Activated T-cell treated with anti-CD3 and anti-CD28 coated beads for 48 hours (primary cell): ENCODE data around the gene SERINC1.
"Not testable (repeated sequence)": the region's sequence is repeated elsewhere in the genome, so short reads cannot be mapped to it uniquely, and the experiment has no call there.

Source experiments
- DNase-seq: peaks from one replicate; pipeline ENCODE4 v3.0.0-alpha.2; 2020; ENCODE audit warnings: low read depth

The SERINC1 gene

DNA sequence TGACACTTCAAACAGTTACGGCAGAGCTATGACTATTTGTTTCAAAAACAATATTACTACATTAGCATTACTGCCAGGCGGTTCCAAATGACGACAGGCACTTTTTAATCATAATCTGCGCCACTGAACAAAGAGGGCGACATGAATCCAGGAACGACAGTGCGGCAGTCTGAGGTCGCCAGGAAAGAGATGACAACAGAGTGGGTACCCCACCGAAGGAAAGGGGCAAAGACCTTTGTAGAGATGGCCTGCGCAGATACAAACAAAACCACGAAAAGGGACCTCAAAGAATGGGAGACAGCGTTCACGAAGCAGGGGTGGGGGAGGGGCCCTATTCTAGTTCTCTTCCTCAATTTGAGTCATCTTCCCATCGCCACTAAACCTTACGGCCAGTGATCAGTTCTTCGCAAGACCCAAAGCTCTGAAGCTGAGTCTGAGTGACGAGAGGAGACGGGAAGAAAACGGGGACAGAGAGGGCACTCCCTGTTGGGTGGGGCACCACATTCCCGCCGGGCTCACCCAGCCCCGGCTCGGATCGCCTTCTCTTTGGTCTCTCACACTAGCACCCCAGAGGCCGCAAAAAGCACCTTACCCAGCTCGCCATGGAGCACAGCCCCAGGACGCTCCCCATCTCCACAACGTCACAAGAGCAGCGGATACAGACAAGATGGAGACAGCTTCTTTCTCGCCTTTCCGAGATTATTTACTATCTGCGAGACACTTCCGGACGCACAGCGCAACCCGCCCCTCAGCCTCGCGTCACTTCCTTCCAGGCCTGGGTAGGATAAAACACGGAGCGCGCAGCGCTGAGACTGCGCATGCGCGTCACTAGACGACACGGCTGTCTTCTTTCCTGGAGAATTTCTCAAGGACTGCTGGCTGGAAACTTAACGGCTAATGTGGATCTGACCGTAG is at the start of gene SERINC1:
Gene SERINC1, minus strand, starts transcription at position 701 of the 915 bp plus-strand sequence. Its CDS starts 70 bp downstream, at position 631.
- peak; percentile 85 for DNase-seq

DNA sequence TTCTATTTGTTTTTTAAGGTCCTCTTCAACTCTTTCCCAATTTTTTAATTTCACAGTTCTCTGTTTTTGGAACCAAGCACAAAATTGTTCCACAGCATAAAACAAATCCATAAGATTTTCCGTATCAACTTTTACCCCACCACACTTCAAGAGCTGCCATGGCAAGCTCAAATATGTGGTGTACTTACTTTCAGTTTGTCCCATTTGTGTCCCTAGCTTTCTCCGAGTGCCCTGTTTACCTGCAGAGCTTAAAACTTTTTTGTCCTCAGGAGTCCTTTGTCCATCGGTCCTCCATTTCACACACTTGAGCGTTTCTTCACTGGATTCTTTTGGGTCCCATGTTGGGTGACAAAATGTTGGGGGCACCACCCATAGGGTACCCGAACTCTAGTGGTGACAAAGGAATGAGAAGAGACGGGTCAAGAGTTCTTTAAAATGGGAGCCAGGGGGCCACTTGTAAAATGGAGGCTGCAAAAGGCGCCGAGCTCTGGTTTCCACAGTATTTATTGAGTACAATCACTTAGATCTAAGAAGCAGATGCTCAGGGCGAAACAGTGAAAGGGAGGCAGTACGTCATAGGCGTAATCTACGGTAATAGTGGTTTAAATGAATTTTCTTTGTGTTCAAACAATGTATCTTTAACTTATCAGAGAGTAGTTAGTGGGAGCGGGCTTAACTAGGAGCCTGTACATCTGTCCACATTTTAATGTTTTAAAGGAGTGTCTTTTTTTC is 39.8 kb upstream of the SERINC1 start:
- no peak for DNase-seq

DNA sequence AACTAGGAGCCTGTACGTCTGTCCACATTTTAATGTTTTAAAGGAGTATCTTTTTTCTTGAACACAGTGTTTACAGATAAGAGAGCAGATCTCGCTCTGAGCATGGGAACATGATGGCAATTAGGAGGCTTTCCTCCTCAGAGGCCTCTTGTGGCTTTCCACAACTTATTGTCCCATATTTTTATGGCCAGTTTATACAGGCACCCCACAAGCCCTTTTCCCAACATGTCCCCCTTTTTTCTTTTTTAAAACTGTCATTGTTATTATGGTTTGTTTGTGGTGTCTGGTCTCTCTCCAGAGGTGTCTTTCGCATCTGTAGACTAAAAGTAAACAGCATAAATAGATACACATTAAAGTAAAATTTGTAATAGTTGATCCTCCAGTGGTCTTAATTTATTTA is 33.6 kb upstream of the SERINC1 start:
- not testable (repeated sequence) for DNase-seq

DNA sequence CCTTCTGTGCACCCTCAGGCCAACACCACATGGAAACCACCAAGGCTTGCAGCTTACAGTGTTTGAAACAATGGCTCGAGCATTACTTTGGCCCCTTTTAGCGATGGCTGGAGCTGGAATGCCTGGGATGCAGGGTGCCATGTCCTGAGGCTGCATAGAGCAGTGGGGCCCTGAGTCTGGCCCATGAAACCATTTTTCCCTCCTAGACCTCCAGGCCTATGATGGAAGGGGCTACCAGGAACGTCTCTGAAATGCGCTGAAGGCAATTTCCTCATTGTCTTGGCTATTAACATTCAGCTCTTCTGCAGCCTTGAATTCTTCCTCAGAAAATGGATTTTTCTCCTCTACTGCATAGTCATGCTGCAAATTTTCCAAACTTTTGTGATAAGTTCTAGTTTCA is 29.9 kb upstream of the SERINC1 start:
- DNase-seq, result no peak

DNA sequence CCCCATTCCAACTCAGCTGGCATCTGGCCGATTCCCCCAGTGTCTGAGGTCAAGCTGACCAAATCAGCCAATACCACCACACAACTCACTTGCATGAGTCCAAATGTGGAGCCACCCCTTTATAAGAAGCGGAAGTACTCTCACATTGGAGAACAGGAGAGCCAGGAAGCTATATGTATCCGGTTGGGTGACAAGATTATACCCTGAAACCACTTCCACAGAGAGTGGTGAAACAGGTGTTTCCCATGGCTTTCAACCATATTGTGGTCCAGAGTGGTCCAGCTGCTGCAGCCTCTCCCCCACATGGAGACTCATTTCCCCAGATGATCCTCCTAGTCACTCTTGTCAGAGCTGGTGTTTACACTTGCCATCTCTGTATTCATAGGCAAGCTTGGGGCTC is 24.0 kb upstream of the SERINC1 start:
- no peak for DNase-seq

DNA sequence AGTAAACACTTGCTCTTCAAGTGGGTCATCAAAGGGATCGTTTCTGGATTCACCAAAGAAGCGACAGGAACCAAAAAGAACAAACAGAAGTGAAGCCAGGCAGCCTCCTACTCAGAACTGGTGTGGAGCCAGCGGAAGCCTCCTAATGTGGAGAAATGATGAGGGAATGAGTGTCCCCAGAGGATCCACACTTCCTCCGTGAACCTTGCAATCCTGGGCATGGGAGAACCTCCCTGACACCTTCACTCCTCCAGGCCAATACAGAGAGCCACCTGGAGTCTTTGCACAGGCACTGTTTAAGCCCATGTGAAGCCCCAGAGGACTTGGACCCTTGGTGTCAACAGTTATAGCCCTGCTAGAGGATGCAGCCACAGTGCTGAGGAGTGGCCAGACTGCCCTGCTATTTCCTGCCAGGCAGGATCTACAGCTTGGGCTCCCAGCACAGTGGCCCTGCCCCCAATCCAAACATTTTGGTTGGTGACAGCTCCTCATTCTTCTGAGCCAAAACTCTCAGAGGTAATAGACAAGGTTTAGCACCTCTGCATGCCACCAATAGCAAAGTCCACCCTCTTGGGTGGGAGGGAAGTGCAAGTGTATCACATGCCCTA is 23.2 kb upstream of the SERINC1 start:
- DNase-seq, result no peak

DNA sequence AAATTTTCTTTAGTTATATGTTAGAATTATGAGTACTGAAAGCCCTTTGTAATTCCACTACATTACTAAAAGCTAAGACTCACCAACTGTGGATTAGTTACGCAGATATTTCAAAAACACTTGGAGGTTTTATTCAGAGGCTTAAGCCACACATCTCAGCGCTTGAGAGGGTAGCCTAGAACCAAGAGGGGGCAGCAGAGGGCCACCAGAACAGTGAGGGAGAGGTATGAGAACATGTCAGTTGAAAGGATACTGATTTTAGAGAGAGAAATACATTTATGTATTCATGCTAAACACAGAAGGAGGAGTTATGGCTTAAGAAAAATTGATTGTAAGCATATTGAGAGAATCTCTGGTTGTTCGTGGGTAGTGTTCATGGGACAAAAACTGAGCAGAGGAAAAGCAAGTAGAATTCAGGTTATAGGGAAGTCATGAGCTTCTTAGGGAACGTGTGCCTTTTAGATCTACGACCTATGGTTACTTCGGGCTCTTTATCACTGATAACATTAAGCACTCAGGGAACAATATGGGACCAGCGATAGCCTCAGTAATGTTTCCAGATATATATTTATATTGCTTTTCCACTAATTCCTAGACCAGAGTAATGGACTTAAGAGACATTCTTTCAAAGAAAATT is 20.4 kb upstream of the SERINC1 start:
- peak; percentile 52 for DNase-seq

DNA sequence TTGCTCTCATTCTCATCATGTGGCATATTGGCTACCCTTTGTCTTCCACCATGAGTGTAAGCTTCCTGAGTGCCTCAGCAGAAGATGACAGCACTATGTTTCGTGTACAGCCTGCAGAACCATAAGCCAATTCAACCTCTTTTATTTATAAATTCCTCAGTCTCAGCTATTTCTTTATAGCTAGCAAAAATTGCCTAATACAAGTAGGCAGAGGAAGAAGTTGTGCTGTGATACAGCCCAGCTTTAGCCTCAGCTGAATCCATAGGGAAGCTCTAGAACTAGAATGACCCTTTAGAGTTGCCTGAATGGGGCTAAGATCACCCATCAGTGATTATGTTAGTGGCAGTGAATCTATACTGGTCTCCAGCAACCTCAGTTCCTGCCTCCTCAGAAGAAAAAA is 19.0 kb upstream of the SERINC1 start:
- DNase-seq, result no peak

DNA sequence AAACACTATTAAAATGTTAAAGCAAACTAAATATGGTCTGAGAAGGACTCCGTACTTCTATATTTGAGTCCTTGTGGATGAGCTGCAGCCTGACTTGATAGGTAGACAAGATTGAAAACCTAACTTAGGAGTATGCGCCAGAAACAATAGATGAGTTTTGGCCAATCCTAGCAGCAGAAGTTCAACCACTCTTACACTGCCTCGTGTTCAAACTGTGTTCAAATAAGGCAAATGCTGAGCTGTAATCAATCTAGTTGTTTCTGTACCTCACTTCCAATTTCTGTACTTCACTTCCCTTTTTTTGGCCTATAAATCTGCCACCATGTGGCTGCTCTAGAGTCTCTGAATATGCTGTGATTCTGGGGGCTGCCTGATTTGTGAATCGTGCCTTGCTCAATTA is 13.2 kb upstream of the SERINC1 start:
- no peak for DNase-seq

DNA sequence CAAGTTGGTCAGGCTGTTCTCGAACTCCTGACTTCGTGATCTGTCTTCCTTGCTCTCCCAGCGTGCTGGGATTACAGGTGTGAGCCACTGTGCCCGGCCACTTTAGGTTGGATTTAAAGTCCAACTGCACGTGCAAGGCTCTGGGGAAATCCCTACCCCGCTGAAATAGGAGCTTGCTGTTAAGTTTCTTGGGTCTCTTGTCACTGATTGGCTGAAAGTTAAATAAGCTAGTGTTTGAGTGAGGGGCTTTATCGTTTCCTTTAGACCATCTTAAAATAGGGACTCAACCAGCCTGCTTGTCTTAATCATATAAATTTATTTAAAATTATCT is 11.1 kb upstream of the SERINC1 start:
- no peak for DNase-seq

DNA sequence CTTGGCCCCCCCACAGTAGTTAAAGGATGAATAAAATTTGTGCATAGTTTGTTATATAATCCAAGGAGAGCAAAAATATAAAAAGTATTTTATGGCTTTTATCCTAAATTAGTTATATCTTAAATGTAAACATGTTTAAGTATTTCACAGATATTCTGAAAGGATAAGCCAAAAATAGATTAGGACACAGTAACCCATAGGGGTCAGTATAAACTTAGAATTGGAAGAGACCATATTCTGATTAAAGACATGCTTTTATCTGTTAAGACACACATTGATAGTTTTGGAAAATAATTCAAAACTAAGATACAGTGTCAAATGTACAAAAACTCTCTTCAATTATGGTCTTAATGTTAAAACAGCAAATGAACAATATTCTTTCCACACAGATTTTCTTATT is 4.5 kb upstream of the SERINC1 start:
- DNase-seq, result no peak

DNA sequence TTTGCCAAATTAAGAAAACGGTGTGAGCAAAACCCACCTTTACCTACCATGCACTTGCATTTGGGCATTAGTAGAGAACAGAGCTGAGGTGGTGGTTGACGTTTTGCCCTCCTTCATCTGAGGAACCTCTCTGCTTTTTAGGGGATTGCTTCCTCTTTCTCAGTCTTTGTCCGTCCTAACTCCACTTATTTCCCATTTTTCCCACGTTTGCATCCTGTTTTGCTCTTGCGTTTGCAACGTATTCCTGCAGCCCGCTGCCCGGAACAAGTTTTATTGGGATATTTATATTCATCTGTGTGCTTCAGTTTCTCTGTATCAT is 374 bp upstream of the SERINC1 start:
- no peak for DNase-seq

DNA sequence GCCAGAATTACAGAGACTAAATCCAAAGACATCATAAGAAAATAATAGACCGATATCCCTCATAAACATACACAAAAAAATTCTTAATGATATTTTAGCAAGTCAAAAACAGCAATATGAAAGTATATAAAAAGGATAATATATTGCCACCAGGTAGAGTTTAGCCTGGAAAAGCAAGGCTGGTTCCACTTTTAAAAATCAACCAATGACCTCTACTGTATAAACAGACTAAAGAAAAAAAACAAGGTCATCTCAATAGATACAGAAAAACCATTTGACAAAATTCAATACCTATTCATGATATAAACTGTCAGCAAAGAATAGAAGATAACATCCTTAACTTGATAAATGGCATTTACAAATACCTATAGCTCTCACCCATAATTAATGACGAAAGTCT is 9.7 kb downstream of the SERINC1 start:
- no peak for DNase-seq

DNA sequence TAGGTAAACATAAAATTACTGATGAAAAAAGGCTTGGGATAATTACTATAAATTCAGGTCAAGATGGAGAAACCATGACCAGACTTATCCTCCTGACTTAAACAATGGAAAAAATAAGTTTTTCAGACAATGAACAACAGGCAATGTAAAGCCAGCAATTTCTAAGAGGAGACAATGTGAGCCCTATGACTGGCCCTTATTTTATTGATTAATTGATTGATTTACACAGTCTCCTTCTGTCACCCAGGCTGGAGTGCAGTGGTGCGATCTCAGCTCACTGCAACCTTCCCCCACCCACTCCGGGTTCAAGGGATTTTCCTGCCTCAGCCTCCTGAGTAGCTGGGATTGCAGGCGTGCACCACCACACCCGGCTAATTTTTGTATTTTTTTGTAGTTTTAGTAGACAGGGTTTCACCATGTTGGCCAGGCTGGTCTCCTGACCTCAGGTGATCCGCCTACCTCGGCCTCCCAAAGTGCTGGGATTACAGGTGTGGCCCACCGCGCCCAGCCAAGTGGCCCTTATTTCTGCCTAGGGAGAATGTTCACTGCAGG is 11.7 kb downstream of the SERINC1 start:
- DNase-seq, result not testable (repeated sequence)

DNA sequence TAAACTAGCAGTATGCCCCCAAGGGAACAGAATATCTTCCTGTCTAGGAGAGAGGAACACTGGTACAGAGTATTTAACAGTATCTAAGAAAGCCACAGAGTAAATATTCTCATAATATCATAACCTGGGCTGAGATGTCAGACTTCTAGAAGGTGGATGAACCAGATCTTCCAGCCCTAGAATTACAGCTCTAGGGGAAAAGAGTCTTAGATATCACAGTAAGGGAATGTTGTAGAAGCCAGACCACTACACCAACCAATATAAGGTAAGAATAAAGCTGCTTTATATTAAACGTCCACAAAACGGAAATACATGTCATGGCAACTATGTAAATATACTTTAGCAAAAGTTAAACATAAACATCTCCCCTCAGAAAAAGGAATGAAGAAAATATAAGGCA is 12.4 kb downstream of the SERINC1 start:
- no peak for DNase-seq

DNA sequence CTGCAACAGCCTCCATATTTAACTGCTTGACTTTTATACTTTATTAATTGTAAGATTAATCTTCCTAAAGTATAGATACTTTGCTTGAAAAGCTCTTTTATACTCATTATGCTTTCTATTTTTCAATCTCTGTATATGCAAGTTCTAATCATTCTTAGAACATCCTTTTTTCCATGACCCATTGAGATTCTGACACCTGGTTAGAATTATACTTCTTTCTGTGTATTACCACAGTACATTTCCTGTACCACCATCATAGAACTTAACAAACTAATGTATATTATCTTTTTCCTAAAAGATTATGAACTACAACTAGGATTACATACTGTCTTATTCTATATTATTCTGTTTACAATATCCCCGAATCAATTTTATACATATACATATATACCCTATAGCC is 13.5 kb downstream of the SERINC1 start:
- DNase-seq, result no peak

DNA sequence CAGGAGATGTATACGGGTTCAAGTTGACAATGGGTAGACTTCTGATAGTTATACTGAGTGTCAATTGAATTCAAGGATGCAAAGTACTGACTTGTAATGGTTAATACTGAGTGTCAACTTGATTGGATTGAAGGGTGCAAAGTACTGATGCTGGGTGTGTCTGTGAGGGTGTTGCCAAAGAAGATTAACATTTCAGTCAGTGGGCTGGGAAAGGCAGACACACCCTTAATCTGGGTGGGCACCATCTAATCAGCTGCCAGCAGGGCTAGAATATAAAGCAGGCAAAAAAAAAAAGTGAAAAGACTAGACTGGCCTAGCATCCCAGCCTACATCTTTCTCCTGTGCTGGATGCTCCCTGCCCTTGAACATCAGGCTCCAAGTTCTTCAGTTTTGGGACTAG is 16.5 kb downstream of the SERINC1 start:
- not testable (repeated sequence) for DNase-seq

DNA sequence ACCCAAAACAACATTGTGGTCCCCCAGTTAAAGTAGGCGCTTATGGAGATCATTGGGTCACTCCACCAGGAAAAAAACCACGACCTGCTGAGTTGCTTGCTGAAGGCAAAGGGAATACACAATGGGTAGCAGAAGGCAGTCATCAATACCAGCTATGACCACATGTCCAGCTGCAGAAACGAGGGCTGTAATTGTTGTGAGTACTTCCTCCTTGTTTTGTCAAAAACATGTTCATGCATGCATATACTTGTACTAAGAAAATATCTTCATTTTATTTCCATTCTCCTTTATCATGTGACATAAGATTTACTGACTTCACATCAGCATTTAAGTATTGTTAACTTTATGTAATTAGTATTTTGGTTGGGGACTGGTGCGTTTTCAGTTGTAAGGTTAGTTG is 16.9 kb downstream of the SERINC1 start:
- no peak for DNase-seq

DNA sequence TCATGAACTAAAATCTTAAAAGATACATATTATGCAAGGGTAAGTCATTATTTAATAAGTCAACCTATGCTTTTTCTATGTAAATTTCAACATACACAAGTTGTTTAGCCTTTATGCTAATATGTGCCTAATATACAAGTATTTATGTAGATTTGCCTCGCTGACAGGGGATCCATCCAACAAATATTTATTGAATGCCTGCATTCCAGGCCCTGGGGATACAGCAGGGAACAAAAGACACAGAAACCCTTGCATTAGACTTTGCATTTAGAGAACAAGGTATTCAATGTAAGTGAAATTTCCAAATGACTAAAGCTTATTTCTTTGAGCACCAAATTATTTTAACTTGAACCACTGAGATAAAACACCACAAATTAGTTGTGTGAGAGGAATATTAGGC is 19.1 kb downstream of the SERINC1 start:
- DNase-seq, result no peak

DNA sequence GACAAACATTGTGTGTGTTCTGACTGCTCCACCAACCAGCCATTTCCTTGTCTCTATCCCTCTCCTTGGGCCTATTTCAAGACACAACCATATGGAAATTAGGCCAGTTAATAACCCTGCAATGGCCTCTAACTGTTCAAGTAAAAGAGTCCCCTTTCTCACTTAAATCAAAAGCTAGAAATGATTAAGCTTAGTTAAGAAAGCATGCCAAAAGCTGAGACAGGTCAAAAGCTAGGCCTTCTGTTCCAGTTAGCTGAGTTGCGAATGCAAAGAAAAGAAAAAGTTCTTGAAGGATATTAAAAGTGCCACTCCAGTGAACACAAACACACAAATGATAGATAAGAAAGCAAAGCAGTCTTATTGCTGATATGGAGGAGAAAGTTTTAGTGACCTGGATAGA is 22.5 kb downstream of the SERINC1 start:
- no peak for DNase-seq

DNA sequence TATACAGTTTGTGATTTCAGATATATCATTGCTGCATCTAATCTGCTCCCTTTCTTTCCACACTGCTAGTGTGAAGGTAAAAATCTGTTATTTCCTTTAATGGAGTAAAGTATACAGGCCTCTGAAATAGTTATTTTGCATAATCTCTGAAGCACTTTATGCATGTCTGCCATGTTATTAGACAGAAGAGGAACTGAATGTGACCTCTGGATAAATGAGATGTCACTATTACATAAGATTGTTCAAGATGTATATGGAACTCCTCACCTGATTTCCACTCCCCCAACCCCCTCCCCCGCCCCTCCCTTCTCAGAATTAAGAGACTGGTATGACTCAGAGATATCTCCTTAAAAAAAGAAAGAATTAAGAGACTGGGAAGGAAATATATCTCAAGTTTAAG is 26.3 kb downstream of the SERINC1 start:
- no peak for DNase-seq

DNA sequence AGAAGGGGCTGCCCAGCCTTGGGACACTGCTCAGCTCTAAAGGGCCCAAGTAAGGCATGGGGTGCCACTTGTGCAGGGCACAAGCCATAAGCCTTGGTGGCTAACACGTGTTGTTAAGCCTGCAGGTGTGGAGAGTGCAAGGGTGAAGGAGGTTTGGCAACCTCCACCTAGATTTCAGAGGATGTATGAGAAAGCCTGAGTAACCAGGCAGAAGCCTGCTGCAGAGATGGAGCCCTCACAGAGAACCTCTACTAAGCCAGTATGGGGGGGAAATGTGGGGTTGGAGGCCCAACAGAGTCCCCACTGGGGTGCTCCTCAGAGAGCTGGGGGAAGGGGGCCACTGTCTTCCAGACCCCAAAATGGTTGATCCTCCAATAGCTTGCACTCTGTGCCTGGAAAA is 32.6 kb downstream of the SERINC1 start:
- DNase-seq, result no peak
